PC-9 (cell line): ENCODE measurements around the gene ELMO2.

Source experiments
- CTCF ChIP-seq: fragments of 200-600 bp; sonication (generic); conservative IDR thresholded peaks from 2 replicates; pipeline ENCODE4 v1.6.1; 2017; ENCODE audit warnings: mixed run types, antibody characterized with exemption, mild to moderate bottlenecking, moderate library complexity
- EZH2 ChIP-seq: fragments of 200-600 bp; sonication (generic); IDR thresholded peaks from 2 replicates; pipeline ENCODE4 v1.8.0; 2017; ENCODE audit warnings: antibody characterized with exemption, low read depth

GRCh38 chr20:46334303-46334904 is 72.0 kb downstream of the ELMO2 start:
- no peak for TF ChIP-seq EZH2
- TF ChIP-seq CTCF = no peak
